CD14-positive monocyte (primary cell): Measurements from ENCODE around the gene ZSWIM5. TPM values are rescaled to one million over a fixed set of nuclear protein-coding genes. Genes with fewer than 3 reads are reported as not detected.

Source experiments
- DNase-seq, 3 donors: peaks; one replicate each; pipeline ENCODE4 v3.0.0-alpha.2; 2011 to 2022
- H2AFZ ChIP-seq: 2 replicates; pipeline ENCODE4 v1.6.0; 2012; ENCODE audit warnings: mild to moderate bottlenecking, low read depth, low read length, inconsistent platforms; ENCODE audit not compliant: insufficient read depth, poor library complexity, severe bottlenecking
- H3K27ac ChIP-seq, 2 donors: 1 replicate in 1 of 2; 2 replicates in 1 of 2; pipeline ENCODE4 v1.5.1; 2012 to 2013; ENCODE audit warnings: low read length in 2 of 2, control low read depth in 1 of 2, inconsistent platforms in 1 of 2, low read depth in 1 of 2, mild to moderate bottlenecking in 1 of 2
- H3K27me3 ChIP-seq, 2 donors: one replicate each; pipeline versions ENCODE4 v1.6.0 to v1.6.1; 2011 to 2013; ENCODE audit warnings: low read length in 2 of 2; ENCODE audit not compliant: control insufficient read depth in 2 of 2, insufficient read depth in 2 of 2
- H3K36me3 ChIP-seq, 2 donors: replicated peaks in 1 of 2; 1 replicate in 1 of 2; 2 replicates in 1 of 2; pipeline versions ENCODE4 v1.5.1 to v1.6.1; 2012 to 2013; ENCODE audit warnings: low read length in 2 of 2, control low read depth in 1 of 2, inconsistent platforms in 1 of 2, mild to moderate bottlenecking in 1 of 2; ENCODE audit not compliant: insufficient read depth in 2 of 2, control insufficient read depth in 1 of 2
- H3K4me1 ChIP-seq, 2 donors: 1 replicate in 1 of 2; 2 replicates in 1 of 2; pipeline versions ENCODE4 v1.5.1 to v1.6.1; 2012 to 2013; ENCODE audit warnings: low read length in 2 of 2, control low read depth in 1 of 2, inconsistent platforms in 1 of 2, mild to moderate bottlenecking in 1 of 2, moderate library complexity in 1 of 2; ENCODE audit not compliant: insufficient read depth in 2 of 2, control insufficient read depth in 1 of 2
- H3K4me2 ChIP-seq: replicated peaks from 2 replicates; pipeline ENCODE3; 2012; ENCODE audit warnings: low read length, moderate library complexity, mild to moderate bottlenecking; ENCODE audit not compliant: poor library complexity, severe bottlenecking; ENCODE audit errors: extremely low read depth
- H3K4me3 ChIP-seq, 3 experiments: fragments of 200-600 bp in 1 of 3; sonication (generic) in 1 of 3; replicated peaks in 1 of 3; 1 replicate in 2 of 3; 2 replicates in 1 of 3; pipeline ENCODE4 v1.5.1; 2011 to 2013; ENCODE audit warnings: low read length in 3 of 3, mild to moderate bottlenecking in 3 of 3, control low read depth in 2 of 3, low read depth in 2 of 3, inconsistent platforms in 1 of 3, moderate library complexity in 1 of 3
- H3K79me2 ChIP-seq: 2 replicates; pipeline ENCODE4 v1.6.0; 2012; ENCODE audit warnings: mild to moderate bottlenecking, control low read depth, inconsistent platforms, low read length, moderate library complexity; ENCODE audit not compliant: insufficient read depth
- H3K9ac ChIP-seq: 2 replicates; pipeline ENCODE4 v1.6.0; 2017; ENCODE audit warnings: low read length, mild to moderate bottlenecking; ENCODE audit not compliant: insufficient read depth, poor library complexity, severe bottlenecking
- H3K9me3 ChIP-seq, 2 donors: replicated peaks in 1 of 2; 1 replicate in 1 of 2; 2 replicates in 1 of 2; pipeline versions ENCODE4 v1.5.1 to v1.6.1; 2012 to 2013; ENCODE audit warnings: low read length in 2 of 2, control low read depth in 1 of 2; ENCODE audit not compliant: control insufficient read depth in 1 of 2, insufficient read depth in 1 of 2
- H4K20me1 ChIP-seq: 2 replicates; pipeline ENCODE4 v1.6.0; 2012; ENCODE audit warnings: mild to moderate bottlenecking, low read length, control low read depth, moderate library complexity; ENCODE audit not compliant: insufficient read depth
- H3K27ac Mint-ChIP-seq, 7 donors: one replicate each; pipeline ENCODE4 v1.8.0; 2020; ENCODE audit warnings: mild to moderate bottlenecking in 7 of 7, mixed read lengths in 7 of 7, moderate library complexity in 6 of 7, inconsistent platforms in 2 of 7
- H3K27me3 Mint-ChIP-seq, 3 donors: one replicate each; pipeline ENCODE4 v1.8.0; 2021 to 2022; ENCODE audit warnings: low read depth in 3 of 3, mild to moderate bottlenecking in 3 of 3, mixed read lengths in 3 of 3, moderate library complexity in 3 of 3, inconsistent platforms in 1 of 3
- H3K36me3 Mint-ChIP-seq, 2 donors: one replicate each; pipeline ENCODE4 v1.8.0; 2020; ENCODE audit warnings: mixed read lengths in 2 of 2, inconsistent platforms in 1 of 2, mild to moderate bottlenecking in 1 of 2
- H3K4me1 Mint-ChIP-seq: one replicate; pipeline ENCODE4 v1.8.0; 2020; ENCODE audit warnings: mild to moderate bottlenecking, mixed read lengths
- H3K4me3 Mint-ChIP-seq, 2 donors: one replicate each; pipeline ENCODE4 v1.8.0; 2020; ENCODE audit warnings: mild to moderate bottlenecking in 2 of 2, mixed read lengths in 2 of 2, moderate library complexity in 1 of 2
- H3K9me3 Mint-ChIP-seq, 7 donors: one replicate each; pipeline ENCODE4 v1.8.0; 2020 to 2022; ENCODE audit warnings: mixed read lengths in 7 of 7, mild to moderate bottlenecking in 6 of 7, moderate library complexity in 6 of 7, inconsistent platforms in 2 of 7
- WGBS: methylation state at CpG from one replicate; pipeline ENCODE4 v1.1.5; 2013; ENCODE audit warnings: missing lambda C conversion rate; ENCODE audit not compliant: insufficient coverage; 5-methylcytosine and 5-hydroxymethylcytosine counted together
- intact Hi-C, 2 donors: fragments of 100-400 bp; cut with micrococcal nuclease; formaldehyde crosslinking; loops; one replicate each; pipeline versions ENCODE4 v1.15.0 to v1.15.1; 2023
- polyA plus RNA-seq, 3 donors: library from polyadenylated mRNA; depleted of rRNA in 1 of 3; unstranded in 2 of 3; stranded (reverse) in 1 of 3; fragments of 300-500 nt in 2 of 3; fragments of >200 nt in 1 of 3; fragmentation: Illumina TruSeq in 2 of 3; gene quantifications; 1 replicate in 2 of 3; 2 replicates in 1 of 3; pipeline ENCODE4 v1.2.3, GENCODE V29; 2012 to 2021
- TF ChIP-seq, protein P1 (sequence below): fragments of 200-600 bp; IDR thresholded peaks from one replicate; pipeline ENCODE4 v1.8.0; 2022; ENCODE audit warnings: antibody characterized with exemption, mild to moderate bottlenecking

ZSWIM5 gene
- polyA plus RNA-seq, 3 donors: not detected

GRCh38 chr1:45044916-45045315 lies 161.5 kb downstream of the ZSWIM5 start:
- H3K36me3 ChIP-seq: no peaks in the 10 kb centered on the region
- H3K4me1 ChIP-seq: no peaks in the 10 kb centered on the region
- DNase-seq: no peak
- Mint-ChIP-seq H3K36me3 (no peaks in the 10 kb centered on the region), H3K4me3 (no peak overlapping the region), H3K27me3 (no peaks in the 10 kb centered on the region), H3K27ac (no peak overlapping the region), H3K4me1 (no peaks in the 10 kb centered on the region), H3K9me3 (no peaks in the 10 kb centered on the region)
- no peak overlapping the region for H3K4me2 ChIP-seq
- no peaks in the 10 kb centered on the region for H3K27me3 ChIP-seq
- H3K27ac ChIP-seq: no peak overlapping the region
- no peak overlapping the region for H2AFZ ChIP-seq
- H3K79me2 ChIP-seq: no peaks in the 10 kb centered on the region
- intact Hi-C loops: no loop called here
- no peaks in the 10 kb centered on the region for H3K9me3 ChIP-seq
- no peak overlapping the region for H3K9ac ChIP-seq
- TF ChIP-seq, protein P1, sequence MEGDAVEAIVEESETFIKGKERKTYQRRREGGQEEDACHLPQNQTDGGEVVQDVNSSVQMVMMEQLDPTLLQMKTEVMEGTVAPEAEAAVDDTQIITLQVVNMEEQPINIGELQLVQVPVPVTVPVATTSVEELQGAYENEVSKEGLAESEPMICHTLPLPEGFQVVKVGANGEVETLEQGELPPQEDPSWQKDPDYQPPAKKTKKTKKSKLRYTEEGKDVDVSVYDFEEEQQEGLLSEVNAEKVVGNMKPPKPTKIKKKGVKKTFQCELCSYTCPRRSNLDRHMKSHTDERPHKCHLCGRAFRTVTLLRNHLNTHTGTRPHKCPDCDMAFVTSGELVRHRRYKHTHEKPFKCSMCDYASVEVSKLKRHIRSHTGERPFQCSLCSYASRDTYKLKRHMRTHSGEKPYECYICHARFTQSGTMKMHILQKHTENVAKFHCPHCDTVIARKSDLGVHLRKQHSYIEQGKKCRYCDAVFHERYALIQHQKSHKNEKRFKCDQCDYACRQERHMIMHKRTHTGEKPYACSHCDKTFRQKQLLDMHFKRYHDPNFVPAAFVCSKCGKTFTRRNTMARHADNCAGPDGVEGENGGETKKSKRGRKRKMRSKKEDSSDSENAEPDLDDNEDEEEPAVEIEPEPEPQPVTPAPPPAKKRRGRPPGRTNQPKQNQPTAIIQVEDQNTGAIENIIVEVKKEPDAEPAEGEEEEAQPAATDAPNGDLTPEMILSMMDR: no peak
- no peaks in the 10 kb centered on the region for H4K20me1 ChIP-seq
- WGBS: 100% methylated on average over 1 of the region's 1 CpG
- no peak overlapping the region for H3K4me3 ChIP-seq

DNA sequence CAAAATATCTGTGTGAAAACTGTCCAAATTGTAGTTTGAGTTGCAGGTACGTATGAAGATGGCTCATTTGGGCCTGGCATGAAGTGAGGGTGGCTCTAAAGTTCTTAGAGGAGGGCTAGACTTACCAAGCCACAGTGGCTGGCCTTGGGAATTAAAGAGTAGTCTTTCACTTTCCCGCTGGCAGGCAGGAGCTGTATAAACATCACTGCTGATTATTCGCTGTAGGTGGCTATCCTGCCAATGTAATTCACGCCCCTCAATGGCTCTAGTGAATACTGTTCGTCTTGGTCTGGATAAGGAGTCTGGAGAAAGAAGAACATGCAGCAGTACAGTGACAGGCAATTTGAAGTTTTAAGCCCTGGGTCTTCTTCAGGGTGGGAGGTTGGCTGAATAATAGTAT lies 163.3 kb downstream of the ZSWIM5 start:
- H3K4me3 Mint-ChIP-seq: no peak overlapping the region

More for the DNA sequence above, 163.3 kb downstream of the ZSWIM5 start:
- Mint-ChIP-seq H3K27me3 (no peaks in the 10 kb centered on the region), H3K36me3 (no peaks in the 10 kb centered on the region), H3K27ac (no peak overlapping the region), H3K9me3 (no peaks in the 10 kb centered on the region), H3K4me1 (peaks cover 2% of the 10 kb centered on the region)
- Histone ChIP-seq H3K4me1 (no peaks in the 10 kb centered on the region), H2AFZ (peak overlapping the region; percentile 17), H3K27ac (no peak overlapping the region), H3K36me3 (no peaks in the 10 kb centered on the region), H3K4me2 (no peak overlapping the region), H3K27me3 (no peaks in the 10 kb centered on the region), H4K20me1 (no peaks in the 10 kb centered on the region), H3K9me3 (no peaks in the 10 kb centered on the region), H3K9ac (no peak overlapping the region), H3K79me2 (no peaks in the 10 kb centered on the region), H3K4me3 (no peak overlapping the region)
- intact Hi-C loops: no loop called here
- WGBS: 100% methylated on average over 5 of the region's 5 CpGs
- no peak for DNase-seq
- TF ChIP-seq, protein P1: no peak
